Upper lobe of left lung (tissue), 6 donors: ENCODE data around the gene TAF3. TPM values are rescaled to one million over a fixed set of nuclear protein-coding genes. Genes with fewer than 3 reads are reported as not detected.

Experiments used
- ATAC-seq, 2 donors: fragments of 200-7000 bp; cut with Tn5 transposase; one replicate each; pipeline ENCODE4 v1.9.1; 2022; ENCODE audit warnings: mild to moderate bottlenecking in 2 of 2, moderate library complexity in 2 of 2; ENCODE audit not compliant: low FRiP score in 2 of 2
- DNase-seq, 2 donors: peaks; one replicate each; pipeline ENCODE4 v3.0.0-alpha.2; 2019 to 2020
- H3K27ac ChIP-seq, 4 donors: fragments of 200-600 bp; sonication (generic); one replicate each; pipeline ENCODE4 v1.5.1; 2016 to 2019
- H3K27me3 ChIP-seq, 4 donors: fragments of 200-600 bp; sonication (generic); one replicate each; pipeline ENCODE4 v1.5.1; 2017 to 2019
- H3K36me3 ChIP-seq, 4 donors: fragments of 200-600 bp; sonication (generic); one replicate each; pipeline ENCODE4 v1.5.1; 2016 to 2019
- H3K4me1 ChIP-seq, 4 donors: fragments of 200-600 bp; sonication (generic); one replicate each; pipeline ENCODE4 v1.5.1; 2018 to 2019
- H3K4me3 ChIP-seq, 4 donors: fragments of 200-600 bp; sonication (generic); one replicate each; pipeline ENCODE4 v1.5.1; 2017 to 2019; ENCODE audit warnings: mild to moderate bottlenecking in 2 of 4, moderate library complexity in 1 of 4
- H3K9me3 ChIP-seq, 4 donors: fragments of 200-600 bp; sonication (generic); one replicate each; pipeline ENCODE4 v1.5.1; 2018 to 2019
- CTCF ChIP-seq, 6 experiments: fragments of 450-650 bp in 4 of 6; fragments of 200-600 bp in 2 of 6; sonication (generic) in 2 of 6; IDR thresholded peaks; one replicate each; pipeline ENCODE4 v1.5.1; 2016 to 2019; ENCODE audit warnings: antibody characterized with exemption in 6 of 6
- EP300 ChIP-seq, 4 donors: sonication (generic); formaldehyde crosslinking; IDR thresholded peaks; one replicate each; pipeline ENCODE4 v1.5.1; 2017; ENCODE audit warnings: antibody characterized with exemption in 4 of 4, control low read depth in 2 of 4
- POLR2A ChIP-seq, 4 donors: fragments of 450-650 bp; IDR thresholded peaks; one replicate each; pipeline ENCODE4 v1.5.1; 2016 to 2017; ENCODE audit warnings: antibody characterized with exemption in 4 of 4, mild to moderate bottlenecking in 2 of 4
- POLR2AphosphoS5 ChIP-seq, 2 donors: sonication (generic); formaldehyde crosslinking; IDR thresholded peaks; one replicate each; pipeline ENCODE4 v1.5.1; 2017; ENCODE audit warnings: antibody characterized with exemption in 2 of 2
- WGBS, 2 donors: methylation state at CpG; one replicate each; pipeline ENCODE4 v1.1.5; 2017 to 2018; 5-methylcytosine and 5-hydroxymethylcytosine counted together
- total RNA-seq, 6 donors: library from RNA; depleted of rRNA in 4 of 6; stranded (reverse); fragments of >200 nt in 4 of 6; gene quantifications; one replicate each; pipeline versions ENCODE4 v1.1.0 to v1.2.1, GENCODE V29; 2016 to 2021
- donor health status: DM: no; HTN: no; CAD: no; lungs with moderate emphysema.
- donor health status: DM: no; HTN: yes; CAD: no; lungs with severe emphysema.

TAF3 gene
- total RNA-seq, 6 donors from 2014 or later, result 6.8 to 16.8 (median 10.1) TPM

- Histone ChIP-seq H3K36me3 (no peaks in the 10 kb centered on the region), H3K4me3 (peak overlapping the region; percentile 31 to 60 (median 54)), H3K9me3 (no peaks in the 10 kb centered on the region), H3K27ac (peak overlapping the region in 3 of 4 donors; percentile 54 to 86 (median 80)), H3K27me3 (peaks cover 2 to 87% (median 52%) of the 10 kb centered on the region in 4 donors), H3K4me1 (peaks cover 49 to 89% (median 70%) of the 10 kb centered on the region in 4 donors)
- TF ChIP-seq POLR2AphosphoS5 (IDR thresholded peaks at IDR 0.05), result no peak
- peak in 1 of 4 donors; percentile 22 for TF ChIP-seq POLR2A (IDR thresholded peaks at IDR 0.05)
- peak in 5 of 6 experiments; percentile 84 to 89 (median 86) for TF ChIP-seq CTCF (IDR thresholded peaks at IDR 0.05)
- ATAC-seq, result peak; percentile 82 to 85
- peak; percentile 70 to 97 for DNase-seq
- WGBS, 2 donors, result 1 to 5% methylated on average over 18 to 30 of the region's 60 CpGs
These were observed 235.3 kb downstream of the TAF3 start for GRCh38 chr10:8053446-8054243.

- H3K9me3 ChIP-seq, result no peaks in the 10 kb centered on the region
- peaks cover 0 to 86% (median 49%) of the 10 kb centered on the region in 4 donors for H3K27me3 ChIP-seq
- TF ChIP-seq POLR2A (IDR thresholded peaks at IDR 0.05) (no peak), CTCF (IDR thresholded peaks at IDR 0.05) (no peak), EP300 (IDR thresholded peaks at IDR 0.05) (no peak), POLR2AphosphoS5 (IDR thresholded peaks at IDR 0.05) (no peak)
- ATAC-seq (peak in 1 of 2 donors; percentile 27), DNase-seq (no peak)
- peaks cover 48 to 89% (median 67%) of the 10 kb centered on the region in 4 donors for H3K4me1 ChIP-seq
- H3K4me3 ChIP-seq, result peak overlapping the region; percentile 23 to 60 (median 54)
- WGBS, 2 donors, result 1 to 2% methylated on average over 9 to 14 of the region's 25 CpGs
- no peaks in the 10 kb centered on the region for H3K36me3 ChIP-seq
- peak overlapping the region in 3 of 4 donors; percentile 77 to 86 (median 80) for H3K27ac ChIP-seq
These were observed 235.9 kb downstream of the TAF3 start for GRCh38 chr10:8054244-8054493.

- TF ChIP-seq EP300 (IDR thresholded peaks at IDR 0.05), result no peak
- TF ChIP-seq POLR2A (IDR thresholded peaks at IDR 0.05), result peak in 2 of 4 donors; percentile 29 to 40
- peak in 1 of 2 donors; percentile 42 for TF ChIP-seq POLR2AphosphoS5 (IDR thresholded peaks at IDR 0.05)
- DNase-seq (peak; percentile 53 to 89), ATAC-seq (peak in 1 of 2 donors; percentile 57)
- peak within 1 kb of the TSS; percentile 61 to 88 (median 82) for H3K27ac ChIP-seq
- peaks cover 47 to 89% (median 64%) of the 10 kb centered on the region in 4 donors for H3K4me1 ChIP-seq
- H3K9me3 ChIP-seq, result no peaks in the 10 kb centered on the region
- peak within 1 kb of the TSS; percentile 31 to 60 (median 54) for H3K4me3 ChIP-seq
- peaks cover 0 to 80% (median 46%) of the 10 kb centered on the region in 4 donors for H3K27me3 ChIP-seq
- WGBS, 2 donors, result 5 to 6% methylated on average over 35 to 60 of the region's 65 CpGs
- no peaks in the 10 kb centered on the region for H3K36me3 ChIP-seq
These were observed 236.4 kb downstream of the TAF3 start, which contains the start of gene GATA3 for GRCh38 chr10:8054494-8055407. Gene GATA3, plus strand, starts transcription at chr10:8054688. Its CDS starts 968 bp downstream, at chr10:8055656.

GRCh38 chr10:8055420-8056349 lies 237.4 kb downstream of the TAF3 start:
- no peaks in the 10 kb centered on the region for H3K36me3 ChIP-seq
- TF ChIP-seq CTCF (IDR thresholded peaks at IDR 0.05) (no peak), POLR2AphosphoS5 (IDR thresholded peaks at IDR 0.05) (no peak), POLR2A (IDR thresholded peaks at IDR 0.05) (no peak), EP300 (IDR thresholded peaks at IDR 0.05) (no peak)
- peaks cover 45 to 88% (median 64%) of the 10 kb centered on the region in 4 donors for H3K4me1 ChIP-seq
- H3K27ac ChIP-seq, result peak overlapping the region; percentile 61 to 88 (median 82)
- H3K4me3 ChIP-seq, result peak overlapping the region; percentile 6 to 60 (median 54)
- 8 to 12% methylated on average over 33 to 51 of the region's 85 CpGs for WGBS, 2 donors
- H3K9me3 ChIP-seq, result no peaks in the 10 kb centered on the region
- H3K27me3 ChIP-seq, result peaks cover 0 to 71% (median 38%) of the 10 kb centered on the region in 4 donors
- peak in 1 of 2 donors; percentile 87 for DNase-seq
- no peak for ATAC-seq
